A204.1 (cell line): Measurements from ENCODE around the gene TMPO.
"Not testable (repeated sequence)": the region's sequence is repeated elsewhere in the genome, so short reads cannot be mapped to it uniquely, and the experiment has no call there.

Experiments
- FAIRE-seq: peaks from 2 replicates; lab custom pipeline; 2012; peaks lifted over from hg19 to GRCh38; lab: Jason Lieb, UNC

The TMPO gene

DNA sequence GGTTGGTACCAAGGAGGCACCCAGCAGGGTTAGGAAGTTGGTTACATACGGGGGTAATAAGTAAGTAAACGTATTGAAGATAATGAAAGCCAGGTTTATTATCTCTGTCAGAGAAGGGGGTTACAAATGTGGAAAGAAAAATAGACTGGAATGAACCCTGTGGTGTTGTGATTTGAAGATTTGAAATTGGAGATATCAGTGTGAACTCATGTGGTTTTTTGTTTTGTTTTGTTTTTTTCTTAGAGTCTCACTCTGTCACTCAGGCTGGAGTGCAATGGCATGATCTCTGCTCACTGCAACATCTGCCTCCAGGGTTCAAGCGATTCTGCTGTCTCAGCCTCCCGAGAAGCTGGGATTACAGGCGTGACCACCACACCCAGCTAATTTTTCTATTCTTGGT, 64.0 kb downstream of the TMPO start:
- no peak for FAIRE-seq

- FAIRE-seq: no peak
These were observed 64.4 kb downstream of the TMPO start for GRCh38 chr12:98579835-98580234.

DNA sequence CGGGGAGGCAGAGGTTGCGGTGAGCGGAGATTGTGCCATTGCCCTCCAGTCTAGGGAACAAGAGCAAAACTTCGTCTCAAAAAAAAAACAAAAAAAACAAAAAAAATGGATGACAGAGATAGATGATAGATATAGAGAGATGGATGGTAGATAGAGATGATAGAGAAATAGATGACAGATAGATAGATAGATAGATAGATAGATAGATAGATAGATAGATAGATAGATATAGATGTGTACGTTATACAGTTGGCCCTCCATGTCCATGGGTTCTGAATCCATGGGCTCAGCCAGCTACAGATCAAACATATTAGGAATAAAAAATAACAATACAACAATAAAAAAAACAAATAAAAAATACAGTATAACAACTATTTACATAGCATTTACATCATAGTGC, 65.3 kb downstream of the TMPO start:
- FAIRE-seq: no peak

GRCh38 chr12:98581101-98581500, 65.7 kb downstream of the TMPO start:
- no peak for FAIRE-seq

- FAIRE-seq: no peak
These were observed 66.7 kb downstream of the TMPO start for GRCh38 chr12:98582093-98582492.

DNA sequence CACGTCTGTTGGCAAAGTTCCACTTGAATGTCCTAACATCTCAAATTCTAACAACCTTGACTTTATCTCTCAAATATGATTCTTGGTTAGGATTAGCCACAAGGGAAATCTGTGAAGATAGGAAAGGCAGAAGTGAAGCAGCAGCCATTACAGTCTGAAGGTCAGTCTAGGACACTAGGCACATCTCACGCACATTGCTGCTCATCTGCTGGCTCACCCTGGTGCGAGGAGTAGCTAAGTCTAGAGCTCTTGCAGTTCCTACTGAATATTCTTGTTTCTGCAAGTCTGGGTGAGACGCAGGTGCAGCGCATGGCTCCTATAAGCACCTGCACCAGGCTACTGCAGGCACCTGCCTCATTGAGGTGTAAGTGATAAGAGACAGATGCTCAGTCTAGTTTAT, 71.7 kb downstream of the TMPO start:
- no peak for FAIRE-seq

- FAIRE-seq: no peak
These were observed 75.8 kb downstream of the TMPO start for GRCh38 chr12:98591209-98591608.

DNA sequence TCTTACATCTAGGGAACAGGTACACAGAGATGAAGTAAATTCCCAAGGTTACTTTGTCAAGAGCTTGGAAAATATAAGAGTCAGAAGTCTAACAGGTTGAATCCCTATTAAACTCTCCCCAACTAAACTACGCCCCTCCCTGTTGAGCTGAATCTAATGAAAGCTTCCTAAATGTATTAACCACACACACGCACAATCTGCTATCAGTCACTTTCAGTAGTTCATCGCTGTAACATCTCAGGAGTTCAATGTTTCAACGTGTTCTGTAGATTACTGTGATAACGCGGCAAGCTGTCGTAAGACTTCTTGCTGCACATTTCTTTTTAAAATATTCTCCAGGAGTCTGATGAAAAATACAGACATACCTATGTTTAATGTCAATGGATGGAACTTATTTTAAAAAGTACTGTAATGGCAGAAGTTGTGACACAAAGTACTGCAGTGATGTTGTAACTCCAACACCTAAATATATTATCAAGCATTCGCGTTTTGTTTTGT, 77.5 kb downstream of the TMPO start:
- no peak for FAIRE-seq

- peak; percentile 85 for FAIRE-seq
These were observed 78.1 kb downstream of the TMPO start, which contains the start of gene SLC25A3 for GRCh38 chr12:98593351-98594049. Gene SLC25A3, plus strand, starts transcription at chr12:98593686. Its CDS starts 293 bp downstream, at chr12:98593979.

GRCh38 chr12:98594050-98594835, 78.9 kb downstream of the TMPO start:
- no peak for FAIRE-seq

GRCh38 chr12:98595243-98595988, 80.0 kb downstream of the TMPO start:
- no peak for FAIRE-seq

GRCh38 chr12:98597313-98597712, 81.9 kb downstream of the TMPO start:
- FAIRE-seq: not testable (repeated sequence)
